Eye (tissue), 1 donor: Measurements from ENCODE around the gene BOLA1.

Experiments used
- DNase-seq: peaks from one replicate; pipeline ENCODE4 v3.0.0-alpha.2; 2015

Gene BOLA1

DNA sequence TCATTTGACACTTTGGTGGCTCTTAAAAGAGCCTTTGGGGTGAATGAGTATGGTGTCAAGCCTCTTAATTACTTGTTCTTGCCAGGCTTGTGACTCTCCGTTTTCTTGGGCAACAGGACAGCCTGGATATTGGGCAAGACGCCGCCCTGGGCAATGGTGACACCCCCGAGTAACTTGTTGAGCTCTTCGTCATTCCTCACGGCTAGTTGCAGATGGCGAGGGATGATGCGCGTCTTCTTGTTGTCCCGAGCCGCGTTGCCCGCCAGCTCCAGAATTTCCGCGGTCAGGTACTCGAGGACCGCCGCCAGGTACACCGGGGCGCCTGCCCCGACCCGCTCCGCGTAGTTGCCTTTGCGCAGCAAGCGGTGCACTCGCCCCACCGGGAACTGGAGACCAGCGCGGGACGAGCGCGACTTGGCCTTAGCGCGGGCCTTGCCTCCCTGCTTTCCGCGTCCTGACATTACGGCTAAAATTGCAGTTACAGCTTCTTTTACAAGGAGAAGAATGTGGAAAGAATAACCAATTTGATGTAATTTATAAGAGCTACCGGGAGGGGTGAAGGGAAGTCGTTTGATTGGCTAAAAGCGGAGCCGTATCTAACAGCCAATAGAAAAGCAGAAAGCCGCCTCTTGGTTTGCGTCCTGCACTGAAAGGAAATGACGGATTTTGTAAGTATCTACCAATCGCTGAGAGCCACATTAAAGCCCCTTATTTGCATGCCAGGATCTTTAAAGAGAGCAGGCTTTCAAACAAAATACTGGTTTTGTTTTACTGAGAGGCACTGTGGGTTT, 11.7 kb upstream of the BOLA1 start:
- DNase-seq: peak; percentile 98

DNA sequence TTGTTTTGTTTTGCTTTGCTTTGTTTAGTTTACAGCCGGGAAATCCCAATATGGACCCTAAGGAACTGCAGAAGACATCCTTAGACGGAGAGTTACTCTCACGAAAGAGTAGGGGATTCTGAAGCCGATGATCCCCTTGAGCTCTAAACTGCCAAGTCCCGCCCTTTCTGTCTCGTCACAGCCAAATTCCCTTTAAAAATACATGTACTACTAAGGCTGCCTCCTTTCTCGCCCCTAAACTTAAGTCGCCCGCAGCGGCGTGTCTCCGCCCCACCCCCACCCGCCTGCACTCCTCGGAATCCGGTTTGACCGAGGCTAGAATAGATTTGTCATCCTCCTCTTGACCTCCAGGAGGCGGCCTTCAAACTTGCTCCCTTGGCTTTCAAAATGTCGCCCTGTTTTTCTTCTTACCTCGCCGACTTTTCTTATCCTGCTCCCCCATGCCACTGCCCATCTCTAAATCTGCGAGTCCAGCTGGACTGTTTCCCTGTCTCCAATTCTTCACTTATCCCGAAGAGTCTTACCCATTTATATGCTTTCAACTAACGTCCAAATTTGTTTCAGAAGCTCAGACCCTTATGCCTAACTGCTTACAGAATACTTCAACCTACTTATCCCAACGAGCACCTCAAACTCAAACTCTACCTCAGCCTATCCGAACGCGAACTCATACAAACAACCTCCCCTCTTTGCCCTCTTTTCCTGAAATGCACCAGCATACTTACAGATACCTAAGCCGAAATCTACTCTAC, 10.9 kb upstream of the BOLA1 start:
- peak; percentile 96 for DNase-seq

DNA sequence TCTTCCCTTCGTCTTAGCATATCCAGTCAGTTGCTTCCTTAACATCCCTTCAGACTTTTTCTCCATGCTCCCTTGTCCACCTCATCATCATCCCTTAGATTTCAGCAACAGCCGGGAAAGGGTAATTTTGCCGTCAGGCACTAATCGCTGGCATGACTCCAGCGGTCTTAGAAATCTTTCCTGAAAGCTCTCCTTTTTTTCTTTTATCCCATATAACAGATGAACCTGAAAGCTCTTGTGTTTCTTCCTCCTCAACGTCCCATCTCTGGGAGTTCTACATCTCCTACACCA, 10.4 kb upstream of the BOLA1 start:
- DNase-seq: no peak

DNA sequence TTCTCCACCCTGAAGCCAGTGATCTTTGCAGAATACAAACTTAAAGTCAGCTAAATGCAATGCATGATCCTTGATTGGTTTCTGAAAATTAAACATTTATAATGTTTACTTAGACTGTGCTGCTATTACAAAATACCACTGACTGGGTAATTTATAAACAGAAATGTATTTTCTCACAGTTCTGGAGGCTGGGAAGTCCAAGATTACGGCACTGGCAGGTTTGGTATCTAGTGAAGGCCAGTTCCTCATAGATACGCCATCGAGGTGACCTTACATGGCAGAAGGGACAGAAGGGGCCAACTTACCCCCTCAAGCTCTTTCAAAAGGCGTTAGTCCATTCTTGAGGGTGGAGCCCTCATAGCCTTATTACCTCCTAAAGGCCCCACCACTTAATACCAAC, 2.8 kb upstream of the BOLA1 start:
- no peak for DNase-seq

DNA sequence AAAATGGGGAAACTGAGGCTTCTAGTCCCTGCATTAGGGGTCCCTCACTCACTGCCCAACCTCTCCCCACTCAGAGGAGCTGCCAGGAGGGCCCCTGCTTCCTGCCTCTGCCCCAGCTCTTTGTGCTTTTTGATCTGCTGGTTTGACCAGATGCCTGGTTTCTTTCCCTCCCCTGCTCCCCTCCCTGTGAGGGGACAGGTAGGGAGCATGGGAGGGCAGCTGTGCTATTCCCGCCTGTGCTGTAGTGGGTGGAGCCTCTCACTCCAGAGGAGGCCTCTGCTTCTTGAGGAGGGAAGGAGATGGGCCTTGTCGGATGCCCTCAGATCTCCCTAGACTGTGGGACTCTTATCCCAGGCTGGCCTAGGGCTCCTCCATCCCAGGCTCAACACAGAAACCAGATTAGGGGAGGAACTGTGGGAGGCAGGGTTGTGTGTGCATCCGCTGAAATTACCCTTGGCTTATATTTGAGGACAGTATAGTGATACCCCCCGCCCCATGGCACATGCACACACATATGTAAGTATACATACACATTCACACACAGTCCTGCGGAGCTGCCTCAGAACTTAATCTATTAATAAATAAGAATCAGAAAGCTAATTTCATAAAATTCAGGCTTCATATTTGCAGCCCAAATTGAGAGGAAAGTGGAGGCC, 4.6 kb downstream of the BOLA1 start:
- no peak for DNase-seq

DNA sequence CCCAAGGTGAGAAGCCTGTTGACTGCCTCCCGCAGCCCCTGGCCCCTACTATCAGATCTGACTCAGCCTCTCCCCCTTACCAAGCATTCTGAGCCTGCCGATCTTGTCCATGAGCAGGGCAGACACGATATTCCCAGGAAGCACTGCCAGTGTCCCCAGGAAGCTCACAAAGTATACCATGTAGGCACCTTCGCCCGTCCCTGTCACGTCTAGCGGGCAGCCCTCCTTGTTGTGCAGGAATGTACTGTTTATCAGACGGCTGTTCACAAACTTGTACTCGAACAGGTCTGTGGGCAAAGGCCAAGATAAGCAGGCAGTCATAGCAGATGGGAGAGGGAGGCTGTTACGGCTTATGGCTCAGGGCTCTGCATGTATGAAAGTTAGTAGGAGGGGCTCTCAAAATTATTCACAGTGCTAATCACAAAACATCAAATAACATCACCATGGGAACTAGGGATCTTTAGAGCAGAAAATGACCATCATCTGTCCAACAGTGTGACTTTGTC, 7.3 kb downstream of the BOLA1 start:
- no peak for DNase-seq

DNA sequence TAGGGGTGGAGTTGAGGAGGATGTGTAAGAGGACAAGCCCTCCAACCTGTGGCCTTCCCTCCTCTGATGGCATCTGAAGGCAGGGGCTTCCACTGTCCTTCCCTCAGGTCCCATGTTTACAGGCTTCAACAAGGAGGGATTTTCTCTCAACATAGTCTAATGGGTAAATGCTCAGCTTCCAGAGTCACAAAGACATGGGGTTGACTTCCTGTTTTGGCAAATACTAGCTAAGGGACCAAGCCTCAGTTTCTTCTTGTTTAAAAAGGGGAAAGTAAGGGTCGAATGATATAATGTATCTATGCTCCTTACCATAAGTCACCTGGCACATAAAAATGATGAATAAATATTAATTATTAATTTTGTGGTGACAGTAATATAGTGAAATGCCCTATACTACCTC, 15.2 kb downstream of the BOLA1 start:
- DNase-seq: no peak

DNA sequence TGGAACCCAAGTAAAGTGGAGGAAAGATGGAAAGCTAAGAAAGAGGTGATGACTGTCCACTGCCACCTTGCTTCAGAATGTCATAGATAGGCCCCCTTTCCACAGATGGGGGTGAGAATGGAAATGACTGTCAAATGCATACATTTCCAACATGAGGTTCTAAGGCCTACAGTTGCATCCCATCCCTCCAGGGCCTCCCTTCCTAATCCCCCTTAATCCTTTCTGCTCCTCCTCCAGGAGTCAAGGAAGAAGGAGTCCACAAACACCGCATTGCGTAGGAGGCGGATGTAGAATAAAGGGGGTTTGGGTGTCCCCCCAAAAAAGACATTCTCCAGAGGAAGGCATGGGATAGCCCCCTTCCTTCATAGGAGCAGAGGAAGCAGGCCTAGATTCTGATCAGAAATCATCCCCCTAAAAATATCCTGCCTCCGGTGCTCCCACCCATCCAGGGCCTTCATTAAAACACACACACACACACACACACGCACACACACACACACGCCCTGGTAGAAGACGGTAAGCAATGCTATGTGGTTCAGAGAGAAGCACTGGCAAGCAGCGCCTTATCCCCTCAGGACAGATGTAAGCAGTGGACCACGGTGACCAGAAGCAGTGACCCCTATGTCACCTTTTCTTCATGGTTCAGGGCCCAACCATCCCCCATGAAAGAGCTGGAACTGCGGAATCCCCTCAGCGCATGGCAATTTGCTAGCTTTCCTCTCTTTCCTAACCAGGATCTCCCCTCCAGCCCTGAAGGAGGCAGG, 16.2 kb downstream of the BOLA1 start:
- DNase-seq: peak; percentile 80

DNA sequence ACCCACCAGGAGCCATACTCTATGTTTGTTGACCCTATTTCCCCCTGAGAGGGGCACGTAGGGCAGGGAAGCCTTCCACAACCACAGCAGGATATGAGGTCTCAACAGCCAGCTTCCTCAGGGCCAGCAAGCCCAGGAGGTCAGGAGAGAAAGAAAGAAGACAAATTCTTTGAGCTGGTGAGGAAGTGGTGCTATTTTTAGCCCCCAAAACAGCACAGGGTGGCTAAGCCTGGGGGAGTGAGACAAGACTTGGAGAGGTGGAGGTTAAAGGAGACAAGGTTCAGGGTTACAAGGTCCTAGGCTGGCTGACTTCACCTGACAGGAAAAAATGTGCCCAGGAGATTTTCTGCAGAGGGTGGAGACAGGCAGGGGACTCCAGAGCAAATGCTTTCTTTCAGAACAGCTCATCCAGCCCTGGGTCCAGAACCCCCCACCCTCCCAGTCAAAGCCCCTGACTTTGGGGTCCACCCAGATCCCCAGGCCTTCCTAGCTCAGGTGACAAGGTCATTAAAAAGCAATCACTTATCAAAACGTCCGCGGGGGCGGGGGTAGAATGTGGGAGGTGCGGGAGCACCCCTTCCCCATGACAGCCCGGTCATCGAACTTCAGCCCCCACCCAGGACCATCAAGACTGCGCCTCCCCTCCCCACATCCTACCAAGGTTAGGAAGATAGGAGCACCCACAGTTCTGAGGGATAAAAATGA, 17.0 kb downstream of the BOLA1 start:
- DNase-seq: no peak

DNA sequence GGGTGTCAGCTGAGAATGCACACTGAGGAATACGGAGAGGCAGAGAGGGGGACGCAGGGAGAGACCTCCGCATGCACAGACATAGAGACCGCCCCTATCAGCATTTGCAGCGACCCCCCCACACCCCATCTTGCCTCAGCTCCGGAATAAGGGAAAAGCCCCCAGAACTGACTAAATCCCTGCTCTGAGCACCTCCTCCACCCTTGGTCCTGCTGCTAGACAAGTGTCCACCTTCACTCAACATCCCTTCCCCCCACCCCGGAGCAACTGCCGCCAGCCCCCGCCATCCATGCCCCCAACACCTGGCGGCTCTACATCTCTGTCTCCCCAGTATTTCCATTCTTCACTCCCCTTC, 17.5 kb downstream of the BOLA1 start:
- peak; percentile 25 for DNase-seq

DNA sequence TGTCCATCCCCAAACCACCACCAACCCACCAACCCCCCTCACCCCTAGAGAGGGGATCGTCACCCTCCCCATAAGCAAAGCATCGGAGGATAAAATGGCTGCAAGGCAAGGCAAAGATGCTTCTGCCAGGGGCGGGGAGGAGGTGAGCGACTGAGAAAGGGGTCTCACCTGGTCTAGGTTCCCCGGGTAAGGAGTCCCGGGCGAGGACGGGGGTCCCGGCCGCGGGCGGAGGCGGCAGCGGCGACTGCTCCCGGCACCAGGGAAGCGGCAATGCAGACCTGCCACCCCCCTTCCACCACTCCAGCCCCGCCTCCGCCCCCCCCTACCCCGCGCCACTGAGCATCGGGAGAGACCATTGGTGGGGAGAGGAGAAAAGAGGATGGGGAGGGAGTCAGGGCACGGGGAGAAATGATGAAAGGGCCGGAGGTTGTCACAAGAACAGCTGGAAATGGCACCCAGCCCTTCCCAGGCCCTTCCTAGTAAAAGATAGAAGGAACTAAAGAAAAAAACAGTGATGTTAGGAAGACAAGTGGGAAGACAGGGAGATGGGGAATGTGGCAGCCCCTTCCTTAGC, 18.3 kb downstream of the BOLA1 start, which contains the start of gene SV2A:
SV2A (minus strand) TSS at position 274 of the 574 bp plus-strand sequence. CDS start 4,004 bp downstream, outside the sequence.
- peak; percentile 88 for DNase-seq

DNA sequence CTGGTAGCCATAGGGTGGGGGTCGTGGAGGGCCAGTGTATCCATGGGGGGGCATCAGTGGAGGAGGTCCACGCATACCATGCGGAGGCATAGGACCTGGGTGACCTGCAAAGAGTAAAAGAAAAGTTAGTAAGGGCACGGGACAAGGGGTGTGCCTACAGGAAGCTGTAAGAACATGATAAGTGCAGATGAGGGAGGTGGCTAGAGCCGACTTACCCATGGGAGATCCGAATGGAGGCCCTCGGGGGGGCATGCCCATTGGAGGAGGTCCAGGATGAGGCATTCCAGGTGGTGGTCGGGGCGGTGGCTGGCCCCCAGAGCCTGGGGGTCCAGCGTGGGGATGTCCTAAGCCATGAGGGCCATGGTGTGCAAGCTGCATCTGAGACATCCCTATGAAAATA, 24.3 kb downstream of the BOLA1 start:
- no peak for DNase-seq

DNA sequence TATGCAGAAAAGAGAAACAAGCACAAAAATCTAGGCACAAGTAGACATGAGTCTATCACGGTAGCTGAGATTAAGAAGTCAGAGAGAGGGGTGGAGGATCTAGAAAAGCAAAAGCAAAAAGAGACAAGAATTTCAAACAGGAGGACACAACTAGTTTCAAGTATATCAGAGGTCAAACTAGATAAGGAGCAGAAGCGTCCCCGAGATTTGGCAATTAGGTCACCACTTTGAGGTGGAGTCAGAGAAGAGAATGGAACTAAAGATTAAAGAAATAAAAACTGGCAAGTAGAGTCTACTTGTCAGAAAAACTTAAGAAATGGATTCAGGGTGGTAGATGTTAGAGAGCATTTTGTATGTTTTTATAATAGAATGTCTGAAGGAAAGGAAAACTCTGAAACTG, 26.0 kb downstream of the BOLA1 start:
- no peak for DNase-seq

DNA sequence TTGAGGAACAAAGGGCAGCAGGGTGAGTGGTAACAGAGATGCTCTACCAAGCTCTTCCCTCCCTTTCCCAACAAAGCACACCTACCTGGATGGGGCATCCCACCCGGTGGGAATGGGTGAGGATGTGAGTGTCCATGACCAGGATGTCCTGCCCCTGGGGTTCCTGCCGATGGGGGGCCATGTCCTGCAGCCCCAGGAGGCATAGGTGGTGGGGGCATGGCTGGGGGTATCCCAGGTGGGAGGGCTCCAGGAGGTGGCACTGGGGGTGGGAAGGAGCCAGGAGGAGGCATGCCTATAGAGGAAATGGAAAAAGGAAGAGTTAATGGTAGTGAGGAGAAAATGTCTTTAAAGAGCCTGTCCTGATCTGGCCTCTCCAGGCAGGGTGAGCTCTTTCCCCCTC, 26.4 kb downstream of the BOLA1 start:
- DNase-seq: no peak

DNA sequence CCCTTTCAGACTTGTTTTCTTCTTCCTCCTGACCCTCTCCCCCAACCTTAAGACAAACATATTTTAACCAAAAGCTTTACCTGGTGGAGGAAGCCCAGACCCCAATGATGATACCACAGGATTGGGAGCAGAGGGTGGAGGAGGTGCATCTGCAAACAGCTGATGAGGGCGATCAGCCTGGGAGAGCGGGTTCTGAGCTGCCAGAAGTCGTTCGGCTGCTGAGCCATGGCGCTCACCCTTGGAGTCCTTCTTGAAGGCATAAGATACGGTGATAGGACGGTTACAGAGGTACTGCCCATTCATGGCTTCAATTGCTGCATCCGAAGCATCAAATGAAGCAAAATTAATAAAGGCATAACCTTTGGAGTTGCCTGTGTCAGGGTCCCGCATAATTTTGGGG, 26.9 kb downstream of the BOLA1 start:
- no peak for DNase-seq

DNA sequence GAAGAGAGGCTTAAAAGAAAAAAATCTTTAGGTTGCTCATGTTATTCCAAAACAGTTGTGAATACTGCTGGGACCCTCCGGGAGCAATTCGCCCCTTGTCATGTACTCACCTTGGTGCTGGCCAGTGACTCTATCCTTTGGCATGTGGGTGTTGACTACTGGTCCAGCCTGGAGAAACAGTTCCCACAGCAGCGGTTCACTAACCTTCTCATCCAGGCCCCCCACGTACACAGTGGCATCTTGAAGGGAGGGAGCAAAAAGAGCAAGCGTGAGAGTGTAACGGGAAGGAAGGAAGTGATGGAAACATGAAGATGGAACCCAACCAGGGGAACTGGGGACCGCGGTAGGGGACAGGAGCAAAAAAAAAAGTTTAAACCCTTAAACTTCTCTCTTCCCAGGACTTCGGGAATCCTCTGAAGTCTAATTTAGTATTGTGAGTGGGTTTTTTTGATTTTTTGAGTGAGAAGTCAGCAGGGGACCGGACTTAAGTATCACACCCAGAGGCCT, 27.7 kb downstream of the BOLA1 start:
- DNase-seq: no peak

DNA sequence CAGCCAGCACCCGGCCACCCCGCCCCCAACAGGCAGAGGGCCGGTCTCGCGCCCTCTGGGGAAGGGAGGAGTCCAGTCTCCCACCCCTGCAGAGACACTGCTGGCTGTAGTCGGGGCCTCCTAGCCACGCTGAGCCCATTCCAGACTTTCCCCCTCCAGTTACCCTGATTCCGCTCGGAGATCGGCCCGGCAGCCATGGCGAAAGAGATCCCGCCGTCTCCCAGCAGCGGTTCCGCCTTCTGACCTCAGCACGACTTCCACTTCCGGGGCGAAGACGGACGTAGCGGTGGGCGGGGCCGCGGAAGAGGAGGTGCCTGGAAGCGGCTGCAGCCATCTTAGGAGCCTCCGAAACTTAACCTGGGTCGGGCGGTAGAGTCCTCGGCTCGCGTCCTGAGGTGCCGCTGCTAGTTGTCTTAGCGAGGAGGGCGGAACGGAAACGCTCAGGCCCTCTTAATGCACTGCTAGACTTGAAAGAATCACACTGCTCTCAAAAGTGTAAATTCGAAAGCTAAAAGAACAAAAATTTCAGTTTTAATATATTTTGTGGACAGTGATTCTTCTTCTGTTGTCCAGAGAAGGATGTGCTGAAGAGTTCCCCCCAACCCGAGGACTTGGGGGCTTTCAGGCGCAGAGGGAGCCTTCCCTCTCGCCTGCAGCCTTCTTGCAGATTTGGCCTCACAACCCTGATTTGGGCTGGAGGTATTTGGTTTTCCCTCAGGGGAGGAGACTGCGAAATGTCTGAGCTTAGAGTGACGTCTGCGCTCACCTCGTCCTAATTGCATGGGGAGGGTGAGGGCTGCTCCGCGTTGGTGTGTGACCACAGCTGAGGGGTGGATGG, 28.4 kb downstream of the BOLA1 start, which contains the start of gene SF3B4:
SF3B4 (minus strand) TSS at position 241 of the 838 bp plus-strand sequence; CDS start at position 197, 44 bp downstream.
- DNase-seq: peak; percentile 97

DNA sequence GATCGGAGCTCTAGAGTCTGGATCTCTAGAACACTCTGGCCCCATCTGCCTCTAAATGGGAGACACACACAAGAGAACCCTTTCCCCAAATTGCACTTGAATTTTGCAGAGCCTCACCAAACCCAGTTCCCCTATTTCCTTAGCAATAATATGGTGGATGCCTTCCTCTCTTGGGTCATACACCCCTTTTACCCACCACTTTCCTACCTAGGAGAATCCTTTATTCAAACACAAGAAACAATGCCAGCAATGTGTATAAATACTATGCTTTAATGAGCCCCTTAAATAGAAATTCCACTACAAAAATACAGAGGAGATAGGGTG, 29.0 kb downstream of the BOLA1 start:
- DNase-seq: no peak

DNA sequence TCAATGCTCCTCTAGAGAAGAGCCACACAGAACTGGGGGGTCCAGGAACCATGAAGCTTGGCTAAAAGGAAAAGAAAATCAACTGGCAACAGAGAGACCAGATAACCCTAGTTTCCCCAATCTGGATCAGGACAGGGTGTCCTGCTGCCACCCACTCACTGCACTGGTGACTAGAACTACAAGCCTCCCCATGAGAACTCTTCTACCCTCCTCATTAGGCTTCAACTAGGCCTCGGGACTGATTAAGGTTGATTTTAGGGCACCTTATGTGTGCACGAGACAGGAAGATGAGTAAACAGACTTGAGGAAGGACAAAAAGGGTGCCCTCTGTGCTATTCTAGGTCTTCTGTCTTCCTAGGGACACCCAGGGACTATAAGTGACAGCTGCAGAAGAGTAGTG, 30.5 kb downstream of the BOLA1 start:
- DNase-seq: no peak

DNA sequence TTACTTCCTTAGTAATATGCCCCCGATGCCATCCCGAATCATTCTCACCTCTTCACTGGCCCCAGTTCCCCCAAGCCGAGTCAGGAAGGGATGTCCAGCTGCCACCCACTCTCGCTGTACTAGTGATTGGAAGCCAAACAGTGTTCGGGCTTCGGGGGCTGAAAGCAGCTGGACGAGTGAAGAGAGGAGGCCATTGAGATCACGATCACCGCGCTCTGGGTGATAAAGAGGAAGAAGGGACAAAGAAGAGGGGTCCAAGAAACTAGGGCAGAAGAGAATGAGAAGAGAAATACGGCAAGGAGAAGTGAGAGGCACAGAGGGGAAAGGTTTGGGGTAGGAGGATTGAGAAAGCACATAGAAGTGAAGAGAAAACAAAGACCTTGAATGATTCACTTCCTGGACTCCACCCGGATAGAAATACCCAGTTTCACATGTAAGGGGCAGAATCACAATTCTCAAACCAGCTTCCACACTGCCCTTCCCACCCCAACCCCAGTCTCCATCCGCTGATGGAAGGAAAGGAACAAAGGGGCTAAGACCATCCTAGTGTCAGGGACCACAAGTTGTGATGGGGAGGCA, 31.9 kb downstream of the BOLA1 start:
- DNase-seq: no peak

DNA sequence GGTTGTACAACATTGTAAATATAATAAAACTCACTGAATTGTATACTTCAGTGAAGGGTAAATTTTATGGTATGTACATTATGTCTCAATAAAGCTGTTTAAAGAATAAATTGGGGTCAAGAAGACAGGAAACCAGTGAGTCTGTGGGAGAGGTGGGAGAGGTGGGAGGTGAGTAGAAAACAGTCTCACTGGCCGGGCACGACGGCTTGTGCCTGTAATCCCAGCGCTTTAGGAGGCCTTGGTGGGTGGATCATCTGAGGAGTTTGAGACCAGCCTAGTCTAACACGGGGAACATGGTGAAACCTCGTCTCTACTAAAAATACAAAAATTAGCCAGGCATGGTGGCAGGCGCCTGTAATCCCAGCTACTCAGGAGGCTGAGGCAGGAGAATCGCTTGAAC, 33.1 kb downstream of the BOLA1 start:
- no peak for DNase-seq
